SU-DHL-6 (cell line): ENCODE data around the gene CTPS2.

ENCODE experiments used
- EZH2phosphoT487 ChIP-seq: fragments of 200-600 bp; sonication (generic), shearing (Covaris generic); conservative IDR thresholded peaks from 2 replicates; pipeline ENCODE4 v1.6.1; 2018; ENCODE audit warnings: mild to moderate bottlenecking, antibody characterized with exemption, low read length, moderate library complexity, mixed read lengths
- TF ChIP-seq, protein P1 (sequence below): fragments of 200-600 bp; sonication (generic); IDR thresholded peaks from one replicate; pipeline ENCODE4 v1.5.1; 2017; ENCODE audit warnings: antibody characterized with exemption, mild to moderate bottlenecking, low read length, moderate library complexity; ENCODE audit not compliant: insufficient read depth, poor library complexity, severe bottlenecking

DNA sequence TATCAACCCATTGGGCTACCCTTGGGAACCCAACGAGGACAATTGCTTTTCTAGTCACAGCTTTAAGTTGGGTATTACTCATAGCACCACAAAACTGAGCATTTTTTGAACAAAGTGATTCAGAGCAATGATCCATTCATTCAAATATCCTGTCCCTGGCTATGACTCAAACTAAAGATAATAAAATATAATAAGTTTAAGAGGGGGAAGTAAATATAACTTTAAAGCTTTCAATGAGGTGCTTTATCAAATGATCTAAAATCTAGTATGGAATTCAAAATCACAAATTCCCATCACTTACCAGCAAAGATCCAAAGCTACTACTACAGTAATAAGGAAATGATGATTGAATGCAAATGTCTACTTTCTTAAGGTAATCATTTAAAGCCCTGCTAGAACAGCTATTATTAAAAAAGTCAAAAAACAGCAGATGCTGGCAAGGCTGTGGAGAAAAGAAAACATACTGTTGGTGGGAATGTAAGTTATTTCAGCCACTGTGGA is 102.3 kb downstream of the CTPS2 start:
- TF ChIP-seq, protein P1, sequence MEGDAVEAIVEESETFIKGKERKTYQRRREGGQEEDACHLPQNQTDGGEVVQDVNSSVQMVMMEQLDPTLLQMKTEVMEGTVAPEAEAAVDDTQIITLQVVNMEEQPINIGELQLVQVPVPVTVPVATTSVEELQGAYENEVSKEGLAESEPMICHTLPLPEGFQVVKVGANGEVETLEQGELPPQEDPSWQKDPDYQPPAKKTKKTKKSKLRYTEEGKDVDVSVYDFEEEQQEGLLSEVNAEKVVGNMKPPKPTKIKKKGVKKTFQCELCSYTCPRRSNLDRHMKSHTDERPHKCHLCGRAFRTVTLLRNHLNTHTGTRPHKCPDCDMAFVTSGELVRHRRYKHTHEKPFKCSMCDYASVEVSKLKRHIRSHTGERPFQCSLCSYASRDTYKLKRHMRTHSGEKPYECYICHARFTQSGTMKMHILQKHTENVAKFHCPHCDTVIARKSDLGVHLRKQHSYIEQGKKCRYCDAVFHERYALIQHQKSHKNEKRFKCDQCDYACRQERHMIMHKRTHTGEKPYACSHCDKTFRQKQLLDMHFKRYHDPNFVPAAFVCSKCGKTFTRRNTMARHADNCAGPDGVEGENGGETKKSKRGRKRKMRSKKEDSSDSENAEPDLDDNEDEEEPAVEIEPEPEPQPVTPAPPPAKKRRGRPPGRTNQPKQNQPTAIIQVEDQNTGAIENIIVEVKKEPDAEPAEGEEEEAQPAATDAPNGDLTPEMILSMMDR: no peak
- TF ChIP-seq EZH2phosphoT487: no peak
